HepG2 (cell line): ENCODE data around the gene CTCF. TPM values are rescaled to one million over a fixed set of nuclear protein-coding genes. Genes with fewer than 3 reads are reported as not detected.

Source experiments
- CREM ChIP-seq, 2 experiments: sonication (generic) in 1 of 2; formaldehyde crosslinking in 1 of 2; IDR thresholded peaks; 2 replicates each; pipeline versions ENCODE4 v1.4.0 to v1.6.1; 2016 to 2020; ENCODE audit warnings: antibody characterized with exemption in 1 of 2, mild to moderate bottlenecking in 1 of 2, missing genetic modification reagents in 1 of 2
- ELF4 ChIP-seq: sonication (generic); formaldehyde crosslinking; IDR thresholded peaks from 2 replicates; pipeline ENCODE4 v1.5.0; 2020; ENCODE audit warnings: missing genetic modification reagents, mild to moderate bottlenecking, moderate library complexity, borderline replicate concordance
- FOXM1 ChIP-seq: sonication (generic); formaldehyde crosslinking; IDR thresholded peaks from 2 replicates; pipeline ENCODE4 v1.5.0; 2020; ENCODE audit warnings: missing genetic modification reagents
- MXI1 ChIP-seq: IDR thresholded peaks from 3 replicates; pipeline ENCODE4 v1.6.1; 2012; ENCODE audit warnings: low read depth, low read length, inconsistent platforms, borderline replicate concordance
- PREB ChIP-seq: sonication (generic); formaldehyde crosslinking; IDR thresholded peaks from 2 replicates; pipeline ENCODE4 v1.4.0; 2020; ENCODE audit warnings: missing genetic modification reagents
- RCOR2 ChIP-seq: IDR thresholded peaks from 2 replicates; pipeline ENCODE4 v1.6.1; 2016; ENCODE audit warnings: missing biosample characterization, missing genetic modification reagents
- RXRB ChIP-seq: IDR thresholded peaks from 2 replicates; pipeline ENCODE4 v1.6.1; 2016; ENCODE audit warnings: borderline replicate concordance, missing genetic modification reagents, missing compliant biosample characterization
- TCF12 ChIP-seq, 2 experiments: fragments of 450-650 bp in 1 of 2; sonication (generic) in 1 of 2; formaldehyde crosslinking in 1 of 2; IDR thresholded peaks; 2 replicates each; pipeline versions ENCODE4 v1.6.1 to v1.8.0; 2017 to 2022; ENCODE audit warnings: antibody characterized with exemption in 1 of 2, mild to moderate bottlenecking in 1 of 2, missing genetic modification reagents in 1 of 2, moderate library complexity in 1 of 2
- TGIF2 ChIP-seq: IDR thresholded peaks from 2 replicates; pipeline ENCODE4 v1.6.1; 2016; ENCODE audit warnings: control low read depth, missing compliant biosample characterization
- THAP8 ChIP-seq: sonication (generic); formaldehyde crosslinking; IDR thresholded peaks from 2 replicates; pipeline ENCODE4 v1.5.1; 2020; ENCODE audit warnings: missing genetic modification reagents, mild to moderate bottlenecking, borderline replicate concordance
- ZBTB49 ChIP-seq: sonication (generic); formaldehyde crosslinking; IDR thresholded peaks from 2 replicates; pipeline ENCODE4 v1.4.0; 2020; ENCODE audit warnings: missing genetic modification reagents, borderline replicate concordance
- ZFX ChIP-seq: sonication (generic); formaldehyde crosslinking; IDR thresholded peaks from 2 replicates; pipeline ENCODE4 v1.4.0; 2020; ENCODE audit warnings: mild to moderate bottlenecking, low read depth, missing genetic modification reagents, moderate library complexity
- ZNF12 ChIP-seq: sonication (generic); formaldehyde crosslinking; IDR thresholded peaks from 2 replicates; pipeline ENCODE4 v1.5.0; 2020; ENCODE audit warnings: missing genetic modification reagents
- ZNF160 ChIP-seq: sonication (generic); formaldehyde crosslinking; IDR thresholded peaks from 2 replicates; pipeline ENCODE4 v1.8.0; 2022; ENCODE audit warnings: mild to moderate bottlenecking, inconsistent platforms, missing genetic modification reagents
- ZNF224 ChIP-seq: sonication (generic); formaldehyde crosslinking; IDR thresholded peaks from 2 replicates; pipeline ENCODE4 v1.5.0; 2020; ENCODE audit warnings: mild to moderate bottlenecking, missing genetic modification reagents
- ZNF3 ChIP-seq: IDR thresholded peaks from 2 replicates; pipeline ENCODE4 v1.7.0; 2017; ENCODE audit warnings: inconsistent platforms
- ZNF557 ChIP-seq: sonication (generic); formaldehyde crosslinking; IDR thresholded peaks from 2 replicates; pipeline ENCODE4 v1.4.0; 2020; ENCODE audit warnings: missing genetic modification reagents
- ZNF691 ChIP-seq: sonication (generic); formaldehyde crosslinking; IDR thresholded peaks from 2 replicates; pipeline ENCODE4 v1.4.0; 2020; ENCODE audit warnings: missing genetic modification reagents, low read depth, mild to moderate bottlenecking, borderline replicate concordance
- ZNF720 ChIP-seq: sonication (generic); formaldehyde crosslinking; IDR thresholded peaks from 2 replicates; pipeline ENCODE4 v1.4.0; 2020; ENCODE audit warnings: missing genetic modification reagents
- ZNF777 ChIP-seq: sonication (generic); formaldehyde crosslinking; IDR thresholded peaks from 2 replicates; pipeline ENCODE4 v1.4.0; 2020; ENCODE audit warnings: missing genetic modification reagents
- polyA plus RNA-seq, 8 experiments: library from polyadenylated mRNA; depleted of rRNA in 3 of 8; stranded (reverse) in 7 of 8; unstranded in 1 of 8; fragments of >200 nt; fragmentation: Illumina TruSeq in 4 of 8; extraction: Trizol in 4 of 8; gene quantifications; 2 replicates each; pipeline versions ENCODE4 v1.2.1 to v1.2.3, GENCODE V29; 2011 to 2016; ENCODE audit warnings: low read depth in 4 of 8, missing spikeins in 1 of 8, mixed read lengths in 1 of 8; ENCODE audit not compliant: insufficient read depth in 1 of 8
- total RNA-seq, 5 experiments: library from RNA; depleted of rRNA; stranded (reverse); fragments of >200 nt; fragmentation: Illumina TruSeq; extraction: Trizol; gene quantifications; 2 replicates each; pipeline ENCODE4 v1.2.3, GENCODE V29; 2016; ENCODE audit warnings: low read depth in 1 of 5
- TF ChIP-seq, protein P1 (sequence below): sonication (generic); formaldehyde crosslinking; IDR thresholded peaks from 2 replicates; pipeline ENCODE4 v1.5.1; 2020; ENCODE audit warnings: missing genetic modification reagents, mild to moderate bottlenecking, borderline replicate concordance
- TF ChIP-seq, protein P2 (sequence below): sonication (generic); formaldehyde crosslinking; IDR thresholded peaks from 2 replicates; pipeline ENCODE4 v1.5.0; 2020; ENCODE audit warnings: mild to moderate bottlenecking, low read depth, missing genetic modification reagents, borderline replicate concordance

Gene CTCF
- total and polyA plus RNA-seq, 2 of the 13 experiments (the other 11 are each of a cell fraction or from before 2014, with no cell fraction given), result 19.5 to 37.5 TPM

- 0 out of 2 replicates have a peak, but pooled peaks have one; percentile 23 for TF ChIP-seq ELF4
- peak; percentile 41 for TF ChIP-seq TGIF2
- TF ChIP-seq RCOR2 (CRISPR knock-in tag), result 0 out of 2 replicates have a peak, but pooled peaks have one; percentile 14
- TF ChIP-seq CREM (IDR thresholded peaks at IDR 0.05), result peak; percentile 56
- no peak for TF ChIP-seq CREM (CRISPR knock-in tag; IDR thresholded peaks at IDR 0.05)
- TF ChIP-seq ZNF557 (CRISPR knock-in tag), result no peak
- TF ChIP-seq ZFX (CRISPR knock-in tag), result no peak
- no peak for TF ChIP-seq THAP8 (CRISPR knock-in tag)
- no peak for TF ChIP-seq ZBTB49 (CRISPR knock-in tag)
- TF ChIP-seq, protein P1, sequence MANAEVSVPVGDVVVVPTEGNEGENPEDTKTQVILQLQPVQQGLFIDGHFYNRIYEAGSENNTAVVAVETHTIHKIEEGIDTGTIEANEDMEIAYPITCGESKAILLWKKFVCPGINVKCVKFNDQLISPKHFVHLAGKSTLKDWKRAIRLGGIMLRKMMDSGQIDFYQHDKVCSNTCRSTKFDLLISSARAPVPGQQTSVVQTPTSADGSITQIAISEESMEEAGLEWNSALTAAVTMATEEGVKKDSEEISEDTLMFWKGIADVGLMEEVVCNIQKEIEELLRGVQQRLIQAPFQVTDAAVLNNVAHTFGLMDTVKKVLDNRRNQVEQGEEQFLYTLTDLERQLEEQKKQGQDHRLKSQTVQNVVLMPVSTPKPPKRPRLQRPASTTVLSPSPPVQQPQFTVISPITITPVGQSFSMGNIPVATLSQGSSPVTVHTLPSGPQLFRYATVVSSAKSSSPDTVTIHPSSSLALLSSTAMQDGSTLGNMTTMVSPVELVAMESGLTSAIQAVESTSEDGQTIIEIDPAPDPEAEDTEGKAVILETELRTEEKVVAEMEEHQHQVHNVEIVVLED (CRISPR knock-in tag), result no peak; the same call in 1 of the 2 replicates
- peak; percentile 20; the same call in 1 of the 2 replicates for TF ChIP-seq RXRB (CRISPR knock-in tag)
- TF ChIP-seq ZNF224, result no peak
- peak; percentile 50; the same call in 1 of the 3 replicates for TF ChIP-seq MXI1
- no peak for TF ChIP-seq FOXM1 (CRISPR knock-in tag)
- TF ChIP-seq TCF12 (IDR thresholded peaks at IDR 0.05), result no peak
- TF ChIP-seq TCF12 (CRISPR knock-in tag; IDR thresholded peaks at IDR 0.05), result 0 out of 2 replicates have a peak, but pooled peaks have one; percentile 45
- TF ChIP-seq, protein P2, sequence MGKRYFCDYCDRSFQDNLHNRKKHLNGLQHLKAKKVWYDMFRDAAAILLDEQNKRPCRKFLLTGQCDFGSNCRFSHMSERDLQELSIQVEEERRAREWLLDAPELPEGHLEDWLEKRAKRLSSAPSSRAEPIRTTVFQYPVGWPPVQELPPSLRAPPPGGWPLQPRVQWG (CRISPR knock-in tag), result no peak
- TF ChIP-seq ZNF777 (CRISPR knock-in tag), result no peak
- no peak for TF ChIP-seq ZNF720
- no peak for TF ChIP-seq ZNF691 (CRISPR knock-in tag)
- TF ChIP-seq PREB (CRISPR knock-in tag), result no peak
- no peak for TF ChIP-seq ZNF160 (CRISPR knock-in tag)
- TF ChIP-seq ZNF3, result peak; percentile 51; the same call in 1 of the 2 replicates
- no peak for TF ChIP-seq ZNF12 (CRISPR knock-in tag)
Observed at GRCh38 chr16:67563708-67564468, 1.6 kb downstream of the CTCF start (continued).
